Mammary epithelial cell (primary cell): ENCODE measurements around the gene CLDN10.

ENCODE experiments used
- EZH2 ChIP-seq: IDR thresholded peaks from 2 replicates; pipeline ENCODE4 v1.6.1; 2012; ENCODE audit warnings: low read length, inconsistent platforms, borderline replicate concordance
- TF ChIP-seq, protein P1 (sequence below), 2 donors: IDR thresholded peaks in 1 of 2; conservative IDR thresholded peaks in 1 of 2; 2 replicates each; pipeline ENCODE4 v1.5.1; 2011 to 2012; ENCODE audit warnings: inconsistent platforms in 2 of 2, low read length in 2 of 2, mild to moderate bottlenecking in 2 of 2, control low read depth in 1 of 2, low read depth in 1 of 2; ENCODE audit not compliant: insufficient read depth in 1 of 2; ENCODE audit errors: extremely low read depth in 1 of 2

DNA sequence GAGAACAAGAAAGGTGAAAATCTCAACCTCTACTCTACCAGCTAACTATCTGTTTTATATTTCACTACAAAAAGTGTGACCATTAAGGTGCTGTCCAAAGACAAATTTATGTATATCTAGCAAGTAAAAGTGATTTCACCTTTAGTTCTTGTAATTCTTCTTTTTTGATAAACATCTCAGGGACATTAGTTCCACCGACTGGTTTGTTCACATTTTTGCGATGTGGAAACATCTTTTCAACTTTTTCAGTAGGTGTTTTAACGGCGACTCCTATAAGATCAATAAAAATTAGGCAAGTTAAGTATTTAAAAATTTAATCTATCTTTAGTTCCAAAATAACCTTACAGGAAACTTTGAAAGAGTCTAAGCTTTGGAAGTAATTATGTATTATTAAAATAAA lies 33.3 kb downstream of the CLDN10 start:
- TF ChIP-seq, protein P1, sequence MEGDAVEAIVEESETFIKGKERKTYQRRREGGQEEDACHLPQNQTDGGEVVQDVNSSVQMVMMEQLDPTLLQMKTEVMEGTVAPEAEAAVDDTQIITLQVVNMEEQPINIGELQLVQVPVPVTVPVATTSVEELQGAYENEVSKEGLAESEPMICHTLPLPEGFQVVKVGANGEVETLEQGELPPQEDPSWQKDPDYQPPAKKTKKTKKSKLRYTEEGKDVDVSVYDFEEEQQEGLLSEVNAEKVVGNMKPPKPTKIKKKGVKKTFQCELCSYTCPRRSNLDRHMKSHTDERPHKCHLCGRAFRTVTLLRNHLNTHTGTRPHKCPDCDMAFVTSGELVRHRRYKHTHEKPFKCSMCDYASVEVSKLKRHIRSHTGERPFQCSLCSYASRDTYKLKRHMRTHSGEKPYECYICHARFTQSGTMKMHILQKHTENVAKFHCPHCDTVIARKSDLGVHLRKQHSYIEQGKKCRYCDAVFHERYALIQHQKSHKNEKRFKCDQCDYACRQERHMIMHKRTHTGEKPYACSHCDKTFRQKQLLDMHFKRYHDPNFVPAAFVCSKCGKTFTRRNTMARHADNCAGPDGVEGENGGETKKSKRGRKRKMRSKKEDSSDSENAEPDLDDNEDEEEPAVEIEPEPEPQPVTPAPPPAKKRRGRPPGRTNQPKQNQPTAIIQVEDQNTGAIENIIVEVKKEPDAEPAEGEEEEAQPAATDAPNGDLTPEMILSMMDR (conservative IDR thresholded peaks at IDR 0.05 in 1 of 2, IDR thresholded peaks at IDR 0.05 in 1 of 2; ENCODE audit: extremely low read depth in 1 of 2, insufficient read depth in 1 of 2, low read depth in 1 of 2, low read length in 2 of 2), result no peak
- TF ChIP-seq EZH2, result no peak
